HG03469 (cell line): ENCODE measurements around the gene DNAJC4.

Source experiments
- ATAC-seq: cut with Tn5 transposase; IDR thresholded peaks from one replicate; pipeline ENCODE4 v1.9.1; 2021; ENCODE audit warnings: mild to moderate bottlenecking, moderate library complexity, moderate number of reproducible peaks; ENCODE audit not compliant: unreplicated experiment

DNAJC4 gene

DNA sequence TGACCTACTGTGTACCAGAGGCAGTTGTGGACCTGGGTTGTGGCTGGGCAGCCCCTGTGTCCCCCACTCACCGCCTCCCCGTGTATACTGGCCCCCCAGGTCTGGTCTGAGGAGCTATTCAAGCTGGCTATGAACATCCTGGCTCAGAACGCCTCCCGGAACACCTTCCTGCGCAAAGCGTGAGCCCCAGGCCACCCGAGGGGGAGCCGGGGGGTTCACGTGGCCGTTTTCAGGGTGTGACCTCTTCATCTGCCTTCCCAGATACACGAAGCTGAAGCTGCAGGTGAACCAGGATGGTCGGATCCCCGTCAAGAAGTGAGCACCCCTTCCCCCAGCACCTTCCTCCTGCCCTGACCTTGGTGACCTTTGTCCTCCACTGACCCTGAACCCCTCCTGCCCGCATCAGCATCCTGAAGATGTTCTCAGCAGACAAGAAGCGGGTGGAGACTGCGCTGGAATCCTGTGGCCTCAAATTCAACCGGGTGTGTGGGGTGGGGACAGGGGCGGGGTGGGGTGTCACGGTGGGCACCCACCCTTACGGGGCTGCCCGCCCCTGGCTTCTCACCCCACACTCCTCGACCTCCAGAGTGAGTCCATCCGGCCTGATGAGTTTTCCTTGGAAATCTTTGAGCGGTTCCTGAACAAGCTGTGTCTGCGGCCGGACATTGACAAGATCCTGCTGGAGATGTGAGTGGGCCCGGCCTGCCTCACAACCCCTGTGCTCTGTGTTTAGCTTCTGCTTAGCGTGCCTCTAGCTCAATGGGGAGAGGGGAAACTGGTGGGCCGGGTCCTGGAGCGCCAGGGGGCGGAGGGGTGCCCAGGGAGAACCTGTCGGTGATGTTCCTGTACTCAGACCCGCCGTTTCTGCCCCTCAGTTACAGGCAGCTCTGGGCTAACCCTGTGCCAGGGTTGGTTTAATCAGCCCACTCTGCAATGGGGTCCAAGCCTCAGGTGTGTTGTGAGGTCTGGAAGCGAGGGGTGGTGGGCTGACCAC, 25.1 kb downstream of the DNAJC4 start:
- no peak for ATAC-seq

GRCh38 chr11:64256300-64256699, 26.0 kb downstream of the DNAJC4 start:
- no peak for ATAC-seq

DNA sequence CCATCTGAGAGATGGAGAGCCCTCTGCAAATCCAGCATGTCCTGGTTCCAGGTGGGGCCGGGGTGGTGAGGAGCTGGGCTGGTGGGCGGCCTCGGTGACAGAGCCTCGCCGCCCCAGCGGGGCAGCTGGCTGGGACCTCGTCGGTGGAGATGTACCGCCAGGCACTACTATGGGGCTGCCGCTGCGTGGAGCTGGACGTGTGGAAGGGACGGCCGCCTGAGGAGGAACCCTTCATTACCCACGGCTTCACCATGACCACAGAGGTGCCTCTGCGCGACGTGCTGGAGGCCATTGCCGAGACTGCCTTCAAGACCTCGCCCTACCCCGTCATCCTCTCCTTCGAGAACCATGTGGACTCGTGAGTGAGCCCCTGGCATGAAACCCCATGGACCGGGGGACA, 28.0 kb downstream of the DNAJC4 start:
- no peak for ATAC-seq

DNA sequence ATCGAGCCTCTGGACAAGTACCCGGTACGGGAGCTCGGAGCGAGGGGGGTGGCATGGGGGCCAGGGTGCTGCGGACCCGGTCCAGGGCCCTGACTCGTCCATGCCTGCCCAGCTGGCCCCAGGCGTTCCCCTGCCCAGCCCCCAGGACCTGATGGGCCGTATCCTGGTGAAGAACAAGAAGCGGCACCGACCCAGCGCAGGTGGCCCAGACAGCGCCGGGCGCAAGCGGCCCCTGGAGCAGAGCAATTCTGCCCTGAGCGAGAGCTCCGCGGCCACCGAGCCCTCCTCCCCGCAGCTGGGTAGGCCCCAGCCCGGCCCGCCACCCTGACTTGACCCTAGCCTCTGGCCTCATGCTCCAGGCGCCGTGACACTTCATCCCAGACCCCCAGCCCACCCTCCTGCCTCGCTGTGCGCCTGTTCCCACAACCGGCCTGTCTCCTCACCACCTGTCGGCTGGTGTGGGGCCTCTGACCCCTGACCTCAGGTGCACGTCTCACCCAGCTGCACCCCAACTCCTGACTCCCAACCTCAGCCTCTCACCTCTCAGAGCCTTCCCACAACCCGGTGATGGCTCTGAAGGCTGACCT, 28.7 kb downstream of the DNAJC4 start:
- ATAC-seq = no peak

GRCh38 chr11:64259533-64260067, 29.3 kb downstream of the DNAJC4 start:
- no peak for ATAC-seq

DNA sequence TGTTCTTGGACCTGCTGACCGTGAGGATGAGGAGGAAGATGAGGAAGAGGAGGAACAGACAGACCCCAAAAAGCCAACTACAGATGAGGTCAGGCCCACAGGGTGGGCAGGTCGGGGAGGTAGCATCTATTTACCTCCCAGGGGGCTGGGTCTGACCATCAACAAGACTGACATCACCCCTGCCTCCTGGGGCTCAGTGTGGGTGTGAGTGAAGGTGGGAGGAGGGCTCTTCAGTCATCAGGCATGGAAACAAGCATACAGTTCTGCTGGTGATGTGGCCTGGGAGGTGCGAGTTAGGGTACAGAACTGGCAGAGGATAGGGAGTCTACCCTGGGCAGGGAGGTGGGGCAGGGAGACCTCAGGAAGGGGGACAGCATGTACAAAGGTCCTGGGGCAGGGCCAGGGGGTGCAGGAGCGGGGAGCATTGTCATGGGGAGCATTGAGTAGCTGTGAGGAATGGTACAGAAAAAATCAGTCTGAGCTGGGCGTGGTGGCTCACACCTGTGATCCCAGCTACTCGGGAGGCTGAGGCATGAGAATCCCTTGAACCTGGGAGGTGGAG, 29.9 kb downstream of the DNAJC4 start:
- ATAC-seq = no peak

GRCh38 chr11:64261556-64262080, 31.3 kb downstream of the DNAJC4 start:
- ATAC-seq = no peak

GRCh38 chr11:64262271-64263002, 32.1 kb downstream of the DNAJC4 start:
- no peak for ATAC-seq

DNA sequence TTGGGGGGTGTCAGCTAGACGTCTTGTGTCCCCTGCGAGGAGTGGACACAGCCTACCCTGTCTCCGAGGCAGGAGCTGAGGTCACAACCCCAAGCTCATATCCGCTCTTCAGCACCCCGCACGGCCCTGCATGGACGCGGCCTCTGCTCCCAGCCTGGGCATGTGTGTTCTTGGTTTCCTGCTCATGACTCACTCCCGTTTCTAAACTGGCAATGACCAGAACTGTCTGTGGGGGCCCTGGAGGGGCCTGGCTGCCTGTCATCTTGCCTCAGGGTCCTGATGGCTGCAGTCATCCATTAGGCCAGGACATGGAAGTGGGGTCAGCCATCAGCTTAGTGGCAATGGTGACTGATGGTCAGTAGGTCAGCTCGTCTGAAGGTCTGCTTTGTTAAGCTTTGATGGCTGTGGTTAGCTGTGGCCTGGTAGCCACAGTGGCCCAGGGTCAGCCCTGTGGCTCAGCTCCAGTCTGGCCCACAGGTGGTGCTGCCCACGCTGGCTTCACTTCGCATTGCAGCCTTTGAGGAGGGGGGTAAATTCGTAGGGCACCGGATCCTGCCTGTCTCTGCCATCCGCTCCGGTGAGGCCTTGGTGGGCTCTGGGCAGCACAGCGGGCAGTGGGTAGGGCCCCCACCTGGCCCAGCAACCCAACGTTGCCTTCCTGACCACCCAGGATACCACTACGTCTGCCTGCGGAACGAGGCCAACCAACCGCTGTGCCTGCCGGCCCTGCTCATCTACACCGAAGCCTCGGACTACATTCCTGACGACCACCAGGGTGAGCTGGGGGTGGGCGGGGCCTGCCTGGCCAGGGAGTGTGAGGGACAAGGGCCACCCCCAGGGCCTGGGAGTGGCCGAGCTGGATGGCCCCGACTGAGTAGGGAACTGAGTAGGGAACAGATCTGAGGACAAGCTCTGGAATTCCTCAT, 32.9 kb downstream of the DNAJC4 start:
- no peak for ATAC-seq

GRCh38 chr11:64263947-64264317, 33.6 kb downstream of the DNAJC4 start:
- no peak for ATAC-seq

- no peak for ATAC-seq
These were observed 34.1 kb downstream of the DNAJC4 start for GRCh38 chr11:64264371-64264852.

DNA sequence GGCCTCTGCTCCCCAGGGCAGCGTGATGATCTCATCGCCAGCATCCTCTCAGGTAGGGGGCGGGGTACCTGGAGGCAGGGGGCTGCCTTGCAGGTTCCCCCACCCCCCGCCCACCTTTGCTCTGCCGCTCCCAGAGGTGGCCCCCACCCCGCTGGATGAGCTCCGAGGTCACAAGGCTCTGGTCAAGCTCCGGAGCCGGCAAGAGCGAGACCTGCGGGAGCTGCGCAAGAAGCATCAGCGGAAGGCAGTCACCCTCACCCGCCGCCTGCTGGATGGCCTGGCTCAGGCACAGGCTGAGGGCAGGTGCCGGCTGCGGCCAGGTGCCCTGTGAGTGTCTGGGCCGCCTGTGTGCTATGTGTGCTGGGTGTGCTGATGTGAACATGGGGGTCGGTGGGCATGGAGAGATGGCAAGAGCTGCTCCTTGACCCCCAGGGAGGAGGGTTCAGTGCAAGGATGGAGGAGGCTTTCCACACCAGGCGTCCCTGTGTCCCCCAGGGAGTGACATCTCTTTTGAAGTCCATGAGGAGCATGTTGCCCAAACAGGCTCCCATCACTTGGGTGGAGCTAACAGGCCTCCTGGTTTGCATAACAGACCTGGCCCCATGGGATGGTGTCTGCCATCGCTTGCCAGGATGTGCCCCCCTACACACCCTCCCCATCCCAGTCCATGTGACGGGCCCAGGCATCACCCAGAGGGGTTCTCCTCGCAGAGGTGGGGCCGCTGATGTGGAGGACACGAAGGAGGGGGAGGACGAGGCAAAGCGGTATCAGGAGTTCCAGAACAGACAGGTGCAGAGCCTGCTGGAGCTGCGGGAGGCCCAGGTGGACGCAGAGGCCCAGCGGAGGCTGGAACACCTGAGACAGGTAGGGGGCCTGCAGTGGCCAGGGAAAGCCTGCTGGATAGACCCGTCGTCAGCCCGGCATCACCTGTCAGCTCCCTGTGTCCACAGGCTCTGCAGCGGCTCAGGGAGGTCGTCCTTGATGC, 35.1 kb downstream of the DNAJC4 start:
- no peak for ATAC-seq

DNA sequence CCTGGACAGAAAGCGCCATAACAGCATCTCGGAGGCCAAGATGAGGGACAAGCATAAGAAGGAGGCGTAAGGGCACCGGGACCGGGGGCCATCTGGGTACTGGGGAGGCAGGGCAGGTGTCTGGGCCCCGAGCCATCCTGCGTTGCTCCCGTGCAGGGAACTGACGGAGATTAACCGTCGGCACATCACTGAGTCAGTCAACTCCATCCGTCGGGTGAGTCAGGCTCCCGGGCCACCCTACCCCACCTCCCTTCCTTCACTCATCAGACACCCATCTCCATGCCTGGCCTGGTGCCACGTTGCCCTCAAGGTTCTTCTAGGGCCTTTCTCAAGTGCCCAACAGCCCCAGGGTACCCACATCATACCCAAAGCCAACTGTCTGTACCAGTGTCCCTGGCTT, 36.0 kb downstream of the DNAJC4 start:
- no peak for ATAC-seq

GRCh38 chr11:64267207-64267945, 37.0 kb downstream of the DNAJC4 start:
- no peak for ATAC-seq

DNA sequence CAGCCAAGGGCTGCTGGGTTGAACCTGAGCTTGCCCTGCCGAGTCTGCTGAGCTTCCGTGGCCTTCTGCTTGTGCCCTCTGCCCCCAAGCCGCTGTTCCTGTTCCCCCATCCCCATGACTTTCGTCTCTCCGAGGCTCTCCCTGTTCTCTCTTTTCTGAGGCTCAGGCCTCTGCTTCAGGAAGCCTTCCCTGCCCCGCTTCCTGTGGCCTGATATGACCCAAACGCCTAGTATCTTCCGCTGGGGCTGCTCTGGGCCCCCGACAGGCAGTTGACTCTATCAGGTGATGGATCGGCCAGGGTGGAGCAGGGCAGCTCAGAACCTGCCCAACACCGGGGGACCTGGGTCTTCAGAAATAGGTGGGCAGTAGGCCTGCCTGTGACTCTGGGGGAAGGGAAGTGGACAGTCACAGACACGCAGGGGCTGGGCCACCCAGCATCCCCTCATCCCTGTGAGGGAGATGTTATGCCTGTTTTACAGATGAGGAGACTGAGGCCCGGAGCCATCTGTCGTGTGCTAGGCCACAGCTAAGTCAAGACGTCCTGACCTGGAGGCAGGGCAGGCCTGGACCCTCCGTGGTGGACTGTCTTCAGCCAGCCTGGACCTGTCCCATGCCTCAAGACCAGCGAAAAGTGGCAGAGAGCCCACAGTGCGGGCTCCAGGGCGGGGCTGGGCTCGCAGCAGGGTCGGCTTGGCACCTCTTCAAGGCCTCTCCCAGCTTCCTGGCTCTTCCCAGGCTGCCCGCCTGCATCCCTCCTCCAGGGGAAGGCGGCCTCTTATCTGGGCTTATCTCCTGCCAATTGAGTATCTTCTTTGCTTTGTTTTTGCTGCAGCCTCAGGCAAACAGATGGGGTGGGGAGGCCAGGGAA, 37.9 kb downstream of the DNAJC4 start:
- no peak for ATAC-seq

DNA sequence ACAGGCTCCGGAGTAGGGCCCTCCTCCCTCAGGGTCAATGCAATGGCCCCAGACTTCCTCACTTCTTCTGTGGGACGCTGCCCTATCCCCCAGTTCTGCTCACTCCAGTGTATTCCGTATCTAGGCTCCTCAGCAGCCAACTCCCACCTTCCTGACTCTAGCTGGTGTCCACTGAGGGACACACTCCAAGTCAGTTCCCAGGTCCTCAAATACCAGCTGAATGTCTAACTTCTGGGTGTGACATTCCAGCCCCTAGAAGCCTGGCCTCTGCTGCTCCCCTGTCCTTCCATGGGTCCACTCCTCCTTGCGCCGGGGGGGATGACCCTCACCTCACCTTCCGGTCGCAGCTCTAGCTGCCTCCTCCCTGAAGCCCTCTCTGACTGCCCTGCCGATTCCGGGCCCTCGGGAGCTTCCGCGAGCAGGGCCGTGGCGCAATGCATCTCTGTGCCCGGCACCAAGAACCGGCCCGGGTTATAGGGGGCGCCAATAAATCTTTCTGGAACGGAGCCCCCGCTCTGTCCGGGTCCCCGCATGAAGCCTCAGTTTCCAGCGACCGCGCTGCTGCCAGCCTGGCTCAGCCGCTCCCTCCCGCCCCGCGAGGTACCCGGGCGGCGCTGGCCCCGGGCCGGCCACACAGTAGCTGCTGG, 38.7 kb downstream of the DNAJC4 start:
- ATAC-seq = no peak
